ENCODE measurements around the gene GET4. TPM values are rescaled to one million over a fixed set of nuclear protein-coding genes. Genes with fewer than 3 reads are reported as not detected.

GET4 gene
- total and polyA plus RNA-seq, 10 of the 15 experiments (the other 5 are each of a cell fraction or from before 2014, with no cell fraction given) = 0.66 to 73.8 (median 34.0) TPM

DNA sequence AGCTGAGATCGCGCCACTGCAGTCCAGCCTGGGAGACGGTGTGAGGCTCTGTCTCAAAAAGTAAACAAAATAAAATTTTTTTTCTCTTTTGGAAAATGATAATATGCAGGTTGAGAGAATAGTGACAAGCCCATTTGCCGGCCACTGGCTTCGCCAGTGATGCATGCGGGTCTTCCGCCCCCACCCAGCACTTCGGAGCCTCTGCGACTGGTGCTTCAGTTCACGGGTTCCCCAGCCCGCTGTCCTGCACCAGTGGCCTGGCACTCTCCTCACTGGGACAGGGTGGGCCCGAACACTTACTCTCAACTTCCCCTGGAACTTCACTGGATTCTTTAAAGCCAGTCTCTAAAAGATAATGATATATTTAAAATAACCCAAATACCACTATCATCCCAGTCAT is 41.3 kb upstream of the GET4 start:
- Histone ChIP-seq H3K9me3 (replicated peaks; ENCODE audit: control insufficient read depth, insufficient read depth, low read length) (no peaks in the 10 kb centered on the region), H3K79me2 (ENCODE audit: control insufficient read depth, insufficient read depth, low read length) (peaks cover 41% of the 10 kb centered on the region), H3K9ac (ENCODE audit: control insufficient read depth, insufficient read depth, low read length) (no peak overlapping the region), H3K4me1 (ENCODE audit: control insufficient read depth, insufficient read depth, low read length) (peaks cover 25% of the 10 kb centered on the region), H3K27me3 (replicated peaks in 1 of 2; ENCODE audit: control insufficient read depth in 2 of 2, insufficient read depth in 2 of 2, low read length in 1 of 2) (no peaks in the 10 kb centered on the region), H3K27ac (ENCODE audit: control insufficient read depth, insufficient read depth) (no peak overlapping the region), H3K36me3 (ENCODE audit: control insufficient read depth in 2 of 2, insufficient read depth in 2 of 2, low read length in 1 of 2) (peaks cover 4 to 13% of the 10 kb centered on the region in 2 experiments; a peak in 3 of 4 replicates), H3K4me2 (ENCODE audit: control insufficient read depth, insufficient read depth) (no peak overlapping the region), H2AFZ (ENCODE audit: control insufficient read depth, low read depth, low read length) (no peak overlapping the region), H4K20me1 (ENCODE audit: control insufficient read depth, insufficient read depth) (no peaks in the 10 kb centered on the region; the same call in 1 of the 2 replicates), H3K4me3 (no peak overlapping the region)
- ChIA-PET RAD21 (ENCODE audit: unreplicated experiment) (no interaction called here), POLR2A (interaction anchor here (0.6 kb wide), 1 partner anchor 364 kb away, joined by 4 read pairs; no protein-coding TSS in a partner anchor), SMC1A (ENCODE audit: uncharacterized antibody, unreplicated experiment) (no interaction called here), CTCF (no interaction called here)
- no peak for DNase-seq (ENCODE audit: low read depth, low spot score)
- 93% methylated on average over 12 of the region's 12 CpGs for WGBS (ENCODE audit: insufficient coverage, insufficient replicate concordance, low lambda C conversion rate, missing lambda C conversion rate)
- no TSS peak for BruUV-seq (replicated peaks)
- TF ChIP-seq, protein P1, sequence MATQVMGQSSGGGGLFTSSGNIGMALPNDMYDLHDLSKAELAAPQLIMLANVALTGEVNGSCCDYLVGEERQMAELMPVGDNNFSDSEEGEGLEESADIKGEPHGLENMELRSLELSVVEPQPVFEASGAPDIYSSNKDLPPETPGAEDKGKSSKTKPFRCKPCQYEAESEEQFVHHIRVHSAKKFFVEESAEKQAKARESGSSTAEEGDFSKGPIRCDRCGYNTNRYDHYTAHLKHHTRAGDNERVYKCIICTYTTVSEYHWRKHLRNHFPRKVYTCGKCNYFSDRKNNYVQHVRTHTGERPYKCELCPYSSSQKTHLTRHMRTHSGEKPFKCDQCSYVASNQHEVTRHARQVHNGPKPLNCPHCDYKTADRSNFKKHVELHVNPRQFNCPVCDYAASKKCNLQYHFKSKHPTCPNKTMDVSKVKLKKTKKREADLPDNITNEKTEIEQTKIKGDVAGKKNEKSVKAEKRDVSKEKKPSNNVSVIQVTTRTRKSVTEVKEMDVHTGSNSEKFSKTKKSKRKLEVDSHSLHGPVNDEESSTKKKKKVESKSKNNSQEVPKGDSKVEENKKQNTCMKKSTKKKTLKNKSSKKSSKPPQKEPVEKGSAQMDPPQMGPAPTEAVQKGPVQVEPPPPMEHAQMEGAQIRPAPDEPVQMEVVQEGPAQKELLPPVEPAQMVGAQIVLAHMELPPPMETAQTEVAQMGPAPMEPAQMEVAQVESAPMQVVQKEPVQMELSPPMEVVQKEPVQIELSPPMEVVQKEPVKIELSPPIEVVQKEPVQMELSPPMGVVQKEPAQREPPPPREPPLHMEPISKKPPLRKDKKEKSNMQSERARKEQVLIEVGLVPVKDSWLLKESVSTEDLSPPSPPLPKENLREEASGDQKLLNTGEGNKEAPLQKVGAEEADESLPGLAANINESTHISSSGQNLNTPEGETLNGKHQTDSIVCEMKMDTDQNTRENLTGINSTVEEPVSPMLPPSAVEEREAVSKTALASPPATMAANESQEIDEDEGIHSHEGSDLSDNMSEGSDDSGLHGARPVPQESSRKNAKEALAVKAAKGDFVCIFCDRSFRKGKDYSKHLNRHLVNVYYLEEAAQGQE (IDR thresholded peaks at IDR 0.05; ENCODE audit: low read depth, low read length) = no peak
- TF ChIP-seq ZSCAN29 (IDR thresholded peaks at IDR 0.05) (no peak), BCL11A (IDR thresholded peaks at IDR 0.05; ENCODE audit: low read depth, low read length) (no peak), ZBED1 (IDR thresholded peaks at IDR 0.05; ENCODE audit: borderline replicate concordance) (no peak), EZH2 (IDR thresholded peaks at IDR 0.05; ENCODE audit: borderline replicate concordance, control insufficient read depth, low read depth, low read length) (no peak), FOXK2 (IDR thresholded peaks at IDR 0.05) (no peak), JUNB (IDR thresholded peaks at IDR 0.05) (no peak), TCF7 (IDR thresholded peaks at IDR 0.05; ENCODE audit: borderline replicate concordance) (no peak), ESRRA (IDR thresholded peaks at IDR 0.05; ENCODE audit: low read length) (no peak), TARDBP (IDR thresholded peaks at IDR 0.05; ENCODE audit: borderline replicate concordance) (no peak), ZZZ3 (IDR thresholded peaks at IDR 0.05; ENCODE audit: control insufficient read depth, insufficient read length, low read depth) (no peak)
- TF ChIP-seq, protein P2, sequence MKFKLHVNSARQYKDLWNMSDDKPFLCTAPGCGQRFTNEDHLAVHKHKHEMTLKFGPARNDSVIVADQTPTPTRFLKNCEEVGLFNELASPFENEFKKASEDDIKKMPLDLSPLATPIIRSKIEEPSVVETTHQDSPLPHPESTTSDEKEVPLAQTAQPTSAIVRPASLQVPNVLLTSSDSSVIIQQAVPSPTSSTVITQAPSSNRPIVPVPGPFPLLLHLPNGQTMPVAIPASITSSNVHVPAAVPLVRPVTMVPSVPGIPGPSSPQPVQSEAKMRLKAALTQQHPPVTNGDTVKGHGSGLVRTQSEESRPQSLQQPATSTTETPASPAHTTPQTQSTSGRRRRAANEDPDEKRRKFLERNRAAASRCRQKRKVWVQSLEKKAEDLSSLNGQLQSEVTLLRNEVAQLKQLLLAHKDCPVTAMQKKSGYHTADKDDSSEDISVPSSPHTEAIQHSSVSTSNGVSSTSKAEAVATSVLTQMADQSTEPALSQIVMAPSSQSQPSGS (IDR thresholded peaks at IDR 0.05; ENCODE audit: low read length) = no peak
- intact Hi-C loops (cut with micrococcal nuclease; ENCODE audit: unreplicated experiment) (no loop called here), in situ Hi-C loops (cut with MboI) (no loop called here)
- FAIRE-seq = no peak
- ATAC-seq = no peak
